NCI-H82 treated with DMSO at 0.1 percent for 48 hours (cell line): ENCODE results near the gene DOLPP1.
"Not testable (repeated sequence)": the region's sequence is repeated elsewhere in the genome, so short reads cannot be mapped to it uniquely, and the experiment has no call there.

Experiments used
- DNase-seq: peaks from one replicate; lab custom pipeline; 2025; ENCODE audit not compliant: unreplicated experiment; lab: John Stamatoyannopoulos, UW

DOLPP1 gene

DNA sequence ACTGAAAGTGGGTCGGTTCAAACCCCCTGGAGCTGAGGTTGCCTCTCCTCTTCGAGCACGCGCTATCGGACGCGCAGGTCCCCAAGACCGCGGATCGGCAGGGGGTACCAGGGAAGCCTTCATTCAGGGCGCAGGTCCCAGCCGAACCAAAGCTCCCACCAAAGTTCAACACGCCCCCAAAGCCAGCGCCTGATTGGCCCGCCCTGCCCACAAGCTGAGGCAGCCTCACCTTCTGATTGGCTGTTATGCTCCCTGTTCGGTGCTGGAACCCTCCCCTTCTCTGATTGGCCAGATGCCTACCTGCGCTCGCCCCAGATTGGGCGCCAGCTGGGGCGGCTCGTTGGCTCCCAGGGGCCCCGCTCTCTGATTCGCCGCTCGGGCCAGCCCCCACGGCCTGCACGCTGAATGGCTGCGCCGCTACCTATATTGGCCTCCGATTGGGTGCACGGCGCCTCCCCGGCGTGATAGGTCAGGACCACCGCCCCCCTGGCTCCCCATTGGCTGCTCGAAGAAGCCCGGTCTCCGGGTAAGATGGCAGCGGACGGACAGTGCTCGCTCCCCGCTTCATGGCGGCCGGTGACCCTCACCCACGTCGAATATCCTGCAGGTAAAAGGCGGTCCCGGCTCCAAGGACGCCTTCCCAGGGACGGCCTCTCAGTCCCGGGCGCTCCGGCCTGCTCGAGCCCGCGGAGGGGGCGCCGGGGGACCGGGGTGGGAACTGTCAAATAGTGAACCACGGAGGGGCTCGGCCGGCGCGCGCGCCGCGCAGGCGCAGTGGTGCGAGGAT, at the start of gene DOLPP1:
TSS of gene DOLPP1 (plus strand) at position 511 of the 787 bp plus-strand sequence. CDS start at position 532, 21 bp downstream.
- peak; percentile 93 for DNase-seq

DNA sequence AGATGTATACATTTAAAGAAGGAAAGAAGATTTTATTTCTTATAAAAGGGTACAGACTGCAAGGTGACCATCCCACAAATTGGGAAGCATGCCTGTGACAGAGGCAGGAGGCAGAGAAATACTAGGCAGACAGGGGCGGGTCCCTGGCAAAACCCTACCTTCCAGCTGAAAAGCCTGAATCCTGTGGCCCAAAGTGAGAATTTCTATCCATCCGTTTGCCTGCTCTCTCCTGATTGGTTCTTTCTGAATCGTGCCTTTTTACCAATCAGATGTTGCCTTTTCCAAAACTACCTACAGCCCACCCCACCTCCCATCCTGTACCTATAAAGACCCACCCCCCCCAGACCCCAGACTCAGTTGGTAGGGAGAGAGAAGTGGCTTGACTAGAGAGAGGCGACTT, 49.4 kb upstream of the DOLPP1 start:
- DNase-seq: no peak

DNA sequence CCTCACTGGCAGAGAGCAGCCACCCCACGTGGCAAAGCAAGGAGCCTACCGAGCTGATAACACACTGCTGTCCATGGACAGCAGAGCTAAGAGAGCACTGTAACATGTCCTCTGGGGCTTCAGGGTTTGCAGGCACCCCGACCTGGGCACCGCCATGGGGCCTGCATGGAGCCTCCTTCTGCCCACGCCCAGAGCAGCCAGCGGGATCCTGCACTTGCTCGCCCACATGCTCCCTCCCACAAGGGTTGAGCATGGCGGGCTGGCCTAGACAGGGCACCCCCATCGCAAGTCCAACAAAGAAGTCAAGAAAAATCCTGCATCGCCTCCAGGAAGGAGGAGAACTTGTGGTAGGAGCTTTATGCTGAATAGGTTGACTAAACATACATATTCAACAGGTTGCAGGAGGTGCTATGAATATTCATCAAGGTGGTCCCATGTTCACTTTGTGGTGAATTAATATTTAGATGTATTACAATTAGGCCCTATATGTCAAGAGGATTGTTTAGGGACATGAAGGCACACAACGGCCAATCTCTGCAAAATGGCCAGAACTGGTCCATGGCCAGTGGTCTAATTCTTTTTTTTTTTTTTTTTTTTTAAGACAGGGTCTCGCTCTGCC, 48.3 kb upstream of the DOLPP1 start:
- no peak for DNase-seq

- DNase-seq: no peak
Observed at GRCh38 chr9:129033216-129033615, 47.7 kb upstream of the DOLPP1 start.

GRCh38 chr9:129035838-129036237, 45.1 kb upstream of the DOLPP1 start:
- DNase-seq: not testable (repeated sequence)

GRCh38 chr9:129036241-129036922, 44.5 kb upstream of the DOLPP1 start, which contains the start of gene MIGA2:
Gene MIGA2 (plus strand): TSS chr9:129036626. CDS start chr9:129040595, 3,969 bp downstream.
- DNase-seq: peak; percentile 99

DNA sequence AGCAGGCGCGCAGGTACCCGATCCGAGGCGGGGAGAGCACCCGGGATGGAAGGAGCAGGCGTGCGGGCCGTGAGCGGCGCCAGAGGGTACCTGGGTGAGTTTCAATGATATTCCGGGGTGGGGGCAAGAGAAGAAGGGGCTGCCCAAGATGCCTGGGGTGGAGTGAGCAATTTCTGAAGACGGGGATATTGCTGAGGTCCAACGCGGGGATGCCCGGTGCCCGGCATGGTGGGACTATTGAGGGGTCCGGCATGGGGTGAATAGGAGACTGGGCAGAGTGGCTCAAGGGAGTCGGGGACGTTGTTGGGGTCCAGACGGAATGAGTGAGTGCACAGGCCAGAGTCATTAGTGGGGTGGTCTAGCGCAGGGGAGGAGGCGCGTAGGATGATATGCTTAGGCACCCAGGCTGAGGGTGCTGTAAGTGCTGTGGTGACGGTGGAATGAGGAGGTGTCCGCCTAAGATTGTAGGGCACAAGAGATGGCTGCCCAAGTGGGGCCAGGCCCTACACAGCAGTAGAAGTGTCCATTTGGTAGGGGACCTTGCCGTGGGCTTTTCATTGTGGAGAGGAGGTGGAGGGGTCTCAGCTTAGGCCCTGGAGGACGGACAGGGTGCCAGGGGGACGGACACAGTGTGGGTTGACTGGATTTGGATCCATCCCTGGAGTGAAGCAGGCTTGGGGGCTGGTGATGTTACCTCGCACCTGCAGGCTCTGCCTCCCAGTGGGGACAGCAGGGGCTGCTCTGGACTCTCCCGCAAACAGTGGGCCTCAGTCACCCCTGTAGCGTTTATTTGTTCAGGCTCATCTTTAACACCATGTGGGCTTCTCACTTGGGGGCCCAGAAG, 43.8 kb upstream of the DOLPP1 start:
- DNase-seq: no peak

DNA sequence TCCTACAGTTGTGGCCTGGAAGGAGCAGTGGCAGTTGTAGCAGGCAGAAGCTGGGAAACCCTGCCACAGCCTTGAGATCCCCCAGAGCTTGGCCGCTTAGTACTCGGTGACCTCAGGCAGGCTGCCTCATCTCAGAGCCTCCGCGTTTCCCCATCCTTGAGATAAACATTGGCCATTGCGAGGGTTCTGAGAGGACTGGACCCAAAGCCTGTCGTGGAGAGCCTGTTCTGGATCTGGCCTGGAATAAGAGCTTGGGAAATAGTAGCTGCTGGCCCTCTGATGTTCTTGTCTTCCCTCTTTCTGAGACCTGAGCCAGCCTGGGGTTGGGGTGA, 43.2 kb upstream of the DOLPP1 start:
- DNase-seq: no peak

DNA sequence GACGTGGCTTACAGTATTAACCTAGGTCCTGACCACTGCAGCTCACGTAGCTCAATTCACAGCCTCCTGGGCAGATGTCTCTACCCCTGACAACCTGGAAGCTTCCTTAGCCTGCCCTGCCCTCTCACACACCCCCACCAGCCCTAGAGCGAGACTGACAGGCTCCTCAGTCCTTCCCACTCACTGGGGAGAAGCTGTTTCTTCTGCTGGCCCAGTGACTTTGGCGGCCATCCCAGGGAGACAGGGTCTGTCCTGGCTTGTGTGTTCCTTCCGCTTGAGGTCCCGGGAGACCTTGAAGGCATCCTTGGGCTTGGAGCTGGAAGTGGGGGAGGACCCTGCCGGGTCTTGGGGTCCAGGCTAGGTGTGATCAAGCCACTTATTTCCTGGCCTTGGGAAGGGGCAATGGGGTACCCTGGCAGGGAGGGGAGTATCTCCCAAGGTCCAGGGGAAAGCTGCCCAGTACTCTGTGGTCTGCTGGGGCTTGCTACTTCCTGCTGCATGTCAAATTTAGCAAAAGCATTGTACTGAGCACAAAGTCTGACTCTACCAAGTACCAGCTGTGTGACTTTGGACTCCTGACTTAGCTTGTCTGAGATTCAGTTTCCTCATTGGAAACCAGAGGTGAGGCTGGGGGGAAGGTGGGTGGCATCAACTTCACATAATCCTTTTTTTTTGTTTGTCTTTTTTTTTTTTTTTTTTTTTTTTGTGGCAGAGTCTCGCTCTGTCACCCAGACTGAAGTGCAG, 42.6 kb upstream of the DOLPP1 start:
- DNase-seq: no peak

- DNase-seq: no peak
Observed at GRCh38 chr9:129040113-129040643, 40.7 kb upstream of the DOLPP1 start.

- DNase-seq: no peak
Observed at GRCh38 chr9:129042016-129042415, 38.9 kb upstream of the DOLPP1 start.

DNA sequence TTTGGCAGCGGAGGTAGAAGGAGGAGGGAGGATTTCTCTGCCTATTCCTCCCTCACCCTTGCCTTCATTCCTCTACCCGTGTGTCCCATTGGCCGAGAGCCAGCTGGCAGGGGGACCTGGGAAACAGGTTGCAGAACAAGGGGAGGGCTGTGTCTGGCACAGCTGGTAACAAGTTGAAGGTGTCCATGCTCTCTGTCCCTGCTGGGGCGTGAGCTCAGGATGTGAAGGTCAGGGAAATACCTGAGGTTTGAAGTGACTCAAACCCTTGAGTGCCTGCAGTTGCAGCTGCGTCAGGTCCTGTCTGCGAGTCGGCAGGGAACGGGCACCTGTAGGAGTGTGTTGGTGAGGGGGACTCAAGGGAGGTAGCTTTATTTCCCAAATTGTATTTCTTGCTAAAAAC, 28.3 kb upstream of the DOLPP1 start:
- no peak for DNase-seq

DNA sequence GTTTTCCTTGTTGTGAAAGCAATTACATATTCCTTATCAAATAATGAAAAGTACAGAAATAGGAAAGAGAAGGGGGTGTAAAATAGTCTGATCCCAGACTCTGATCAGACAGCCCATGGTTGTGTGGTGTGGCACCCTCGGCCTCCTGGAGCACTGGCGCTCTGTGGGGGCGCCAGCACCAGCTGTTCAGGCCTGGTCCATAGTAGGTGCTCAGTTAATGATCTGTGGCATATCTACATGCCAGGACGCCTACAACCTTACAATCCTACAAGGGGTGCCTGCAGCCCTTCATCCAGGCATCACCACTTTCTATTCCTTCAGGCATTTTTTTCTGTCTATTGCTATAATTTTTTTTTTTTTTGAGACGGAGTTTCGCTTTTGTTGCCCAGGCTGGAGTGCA, 27.9 kb upstream of the DOLPP1 start:
- DNase-seq: no peak

DNA sequence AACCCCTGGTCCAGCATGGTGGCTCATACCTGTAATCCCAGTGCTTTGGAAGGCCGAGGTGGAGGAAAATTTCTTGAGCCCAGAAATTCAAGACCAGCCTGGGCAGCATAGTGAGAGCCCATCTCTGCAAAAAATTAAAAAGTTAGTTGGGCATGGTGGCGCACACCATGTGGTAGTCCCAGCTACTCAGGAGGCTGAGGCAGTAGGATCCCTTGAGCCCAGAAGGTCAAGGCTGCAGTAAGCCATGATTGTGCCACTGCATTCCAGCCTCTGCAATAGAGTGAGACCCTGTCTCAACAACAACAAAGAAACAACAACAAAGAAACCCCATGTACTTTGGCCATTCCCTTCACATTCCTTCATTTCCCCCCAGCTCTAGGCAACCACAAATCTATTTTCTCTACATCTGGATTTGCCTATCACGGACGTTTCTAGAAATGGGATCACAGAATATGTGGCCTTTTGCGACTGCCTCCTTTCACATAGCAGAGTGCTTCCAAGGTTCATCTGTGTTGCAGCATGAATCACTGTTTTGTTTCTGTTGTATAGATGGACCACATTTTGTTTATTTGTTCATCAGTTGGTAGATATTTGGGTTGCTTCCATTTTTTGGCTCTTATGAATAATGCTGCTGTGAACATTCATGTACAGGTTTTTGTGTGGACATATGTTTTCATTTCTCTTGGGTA, 26.6 kb upstream of the DOLPP1 start:
- DNase-seq: no peak

DNA sequence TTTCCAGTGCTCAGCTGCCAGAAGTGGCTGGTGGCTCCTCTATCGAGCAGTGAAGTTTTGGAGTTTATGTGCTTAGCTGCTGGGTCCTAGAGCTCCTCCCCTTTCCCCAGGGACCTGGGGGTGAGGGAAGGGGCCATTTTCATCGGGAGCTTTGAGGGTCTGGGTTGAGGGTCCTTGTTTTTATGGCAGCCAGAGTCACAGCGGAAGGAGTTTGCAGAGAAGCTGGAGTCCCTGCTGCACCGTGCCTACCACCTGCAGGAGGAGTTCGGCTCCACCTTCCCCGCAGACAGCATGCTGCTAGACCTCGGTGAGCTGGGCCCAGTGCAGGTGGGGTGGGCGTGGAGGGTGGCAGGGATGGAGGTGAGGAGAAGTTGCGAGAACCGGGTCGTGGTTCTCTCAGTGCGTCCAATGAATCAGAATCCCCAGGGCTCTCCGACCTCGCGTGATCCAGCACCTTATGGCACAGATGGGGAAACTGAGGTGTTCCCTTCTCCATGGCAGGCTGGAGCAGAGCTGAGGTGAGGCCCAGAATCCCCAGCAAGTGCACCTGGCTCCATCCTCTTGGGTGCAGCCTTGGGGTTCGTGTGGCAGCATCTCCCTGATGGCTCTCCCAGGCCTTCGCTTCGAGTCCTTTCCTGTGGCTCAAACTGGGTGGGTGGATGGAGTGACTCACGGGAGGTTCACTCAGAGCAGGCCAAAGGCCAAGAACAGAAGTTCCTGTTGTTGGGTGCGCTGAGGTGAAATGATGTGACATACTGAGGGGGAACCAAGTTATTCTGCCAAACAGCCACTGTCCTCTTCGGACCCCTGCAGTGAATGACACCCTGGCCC, 21.7 kb upstream of the DOLPP1 start:
- no peak for DNase-seq

- no peak for DNase-seq
Observed at GRCh38 chr9:129059796-129060785, 20.8 kb upstream of the DOLPP1 start.

DNA sequence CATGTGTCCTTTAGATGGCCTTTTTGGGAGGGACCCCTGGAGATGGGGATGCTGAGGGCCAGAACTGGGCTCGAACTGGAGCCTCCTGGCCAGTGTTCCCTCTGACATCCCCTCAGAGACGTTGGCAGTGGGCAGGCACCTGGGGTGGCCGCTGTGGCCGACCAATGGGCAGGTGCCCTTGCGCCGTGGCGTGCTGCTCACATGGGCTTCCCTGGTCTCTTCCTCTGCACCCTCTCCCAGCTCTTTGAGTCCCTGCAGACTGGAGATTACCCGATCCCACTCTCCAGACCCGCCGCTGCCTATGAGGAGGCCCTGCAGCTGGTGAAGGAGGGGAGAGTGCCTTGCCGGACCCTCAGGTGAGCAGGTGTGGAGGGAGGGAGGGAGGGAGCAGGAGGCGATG, 19.9 kb upstream of the DOLPP1 start:
- DNase-seq: no peak

DNA sequence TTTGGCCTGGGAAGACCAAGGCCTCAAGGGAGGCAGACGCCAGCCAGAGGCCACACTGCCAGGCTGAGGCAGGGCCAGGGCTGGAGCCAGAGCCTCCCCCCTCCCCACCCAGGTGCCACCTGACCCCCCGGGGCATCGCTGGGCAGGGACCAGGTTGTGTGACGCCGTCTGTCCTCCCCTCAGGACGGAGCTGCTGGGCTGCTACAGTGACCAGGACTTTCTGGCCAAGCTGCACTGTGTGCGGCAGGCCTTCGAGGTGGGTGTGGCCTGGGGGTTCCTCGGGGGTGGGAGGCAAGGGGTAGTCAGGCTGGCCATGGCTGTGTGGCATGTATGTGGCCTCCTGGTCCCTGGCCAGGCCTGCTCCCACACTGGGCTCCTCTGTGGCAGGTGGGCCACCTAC, 17.9 kb upstream of the DOLPP1 start:
- no peak for DNase-seq
